ENCODE measurements around the gene SFT2D1.

GRCh38 chr6:166336847-166337246, 5.5 kb downstream of the SFT2D1 start:
- TF ChIP-seq, protein P1, sequence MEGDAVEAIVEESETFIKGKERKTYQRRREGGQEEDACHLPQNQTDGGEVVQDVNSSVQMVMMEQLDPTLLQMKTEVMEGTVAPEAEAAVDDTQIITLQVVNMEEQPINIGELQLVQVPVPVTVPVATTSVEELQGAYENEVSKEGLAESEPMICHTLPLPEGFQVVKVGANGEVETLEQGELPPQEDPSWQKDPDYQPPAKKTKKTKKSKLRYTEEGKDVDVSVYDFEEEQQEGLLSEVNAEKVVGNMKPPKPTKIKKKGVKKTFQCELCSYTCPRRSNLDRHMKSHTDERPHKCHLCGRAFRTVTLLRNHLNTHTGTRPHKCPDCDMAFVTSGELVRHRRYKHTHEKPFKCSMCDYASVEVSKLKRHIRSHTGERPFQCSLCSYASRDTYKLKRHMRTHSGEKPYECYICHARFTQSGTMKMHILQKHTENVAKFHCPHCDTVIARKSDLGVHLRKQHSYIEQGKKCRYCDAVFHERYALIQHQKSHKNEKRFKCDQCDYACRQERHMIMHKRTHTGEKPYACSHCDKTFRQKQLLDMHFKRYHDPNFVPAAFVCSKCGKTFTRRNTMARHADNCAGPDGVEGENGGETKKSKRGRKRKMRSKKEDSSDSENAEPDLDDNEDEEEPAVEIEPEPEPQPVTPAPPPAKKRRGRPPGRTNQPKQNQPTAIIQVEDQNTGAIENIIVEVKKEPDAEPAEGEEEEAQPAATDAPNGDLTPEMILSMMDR (IDR thresholded peaks at IDR 0.05), result no peak
- TF ChIP-seq POLR2AphosphoS5 (IDR thresholded peaks at IDR 0.05) (no peak), POLR2A (IDR thresholded peaks at IDR 0.05) (no peak)

All from breast epithelium (tissue), 3 donors.